GM18861 (cell line): ENCODE data around the gene VOPP1.

ENCODE experiments used
- ATAC-seq: cut with Tn5 transposase; IDR thresholded peaks from one replicate; pipeline ENCODE4 v1.9.1; 2021; ENCODE audit not compliant: unreplicated experiment

Gene VOPP1

GRCh38 chr7:55440040-55440690 is 132.1 kb downstream of the VOPP1 start:
- ATAC-seq = no peak

GRCh38 chr7:55439627-55440026 is 132.7 kb downstream of the VOPP1 start:
- no peak for ATAC-seq

GRCh38 chr7:55438757-55439525 is 133.4 kb downstream of the VOPP1 start:
- ATAC-seq = no peak

- no peak for ATAC-seq
Measured at GRCh38 chr7:55438085-55438756, 134.1 kb downstream of the VOPP1 start.

- ATAC-seq = no peak
Measured at GRCh38 chr7:55437375-55437774, 134.9 kb downstream of the VOPP1 start.

- ATAC-seq = no peak
Measured at GRCh38 chr7:55436457-55436856, 135.8 kb downstream of the VOPP1 start.

GRCh38 chr7:55435466-55435865 is 136.8 kb downstream of the VOPP1 start:
- ATAC-seq = no peak

GRCh38 chr7:55432939-55433784 is 139.1 kb downstream of the VOPP1 start:
- peak; percentile 68 for ATAC-seq

- ATAC-seq = no peak
Measured at GRCh38 chr7:55432506-55432905, 139.8 kb downstream of the VOPP1 start.

- no peak for ATAC-seq
Measured at GRCh38 chr7:55431898-55432297, 140.4 kb downstream of the VOPP1 start.

- ATAC-seq = no peak
Measured at GRCh38 chr7:55429835-55430499, 142.3 kb downstream of the VOPP1 start.

- ATAC-seq = no peak
Measured at GRCh38 chr7:55427800-55428199, 144.5 kb downstream of the VOPP1 start.

GRCh38 chr7:55427342-55427741 is 145.0 kb downstream of the VOPP1 start:
- ATAC-seq = no peak

GRCh38 chr7:55426676-55427075 is 145.6 kb downstream of the VOPP1 start:
- ATAC-seq = no peak

GRCh38 chr7:55425141-55425752 is 147.1 kb downstream of the VOPP1 start:
- no peak for ATAC-seq

GRCh38 chr7:55423891-55424290 is 148.4 kb downstream of the VOPP1 start:
- no peak for ATAC-seq

- no peak for ATAC-seq
Measured at GRCh38 chr7:55423277-55423711, 149.0 kb downstream of the VOPP1 start.
